GM18909 (cell line): ENCODE results near the gene CKS1B.

ENCODE experiments used
- ATAC-seq: cut with Tn5 transposase; IDR thresholded peaks from one replicate; pipeline ENCODE4 v1.9.1; 2021; ENCODE audit warnings: mild to moderate bottlenecking; ENCODE audit not compliant: unreplicated experiment, poor library complexity

Gene CKS1B

DNA sequence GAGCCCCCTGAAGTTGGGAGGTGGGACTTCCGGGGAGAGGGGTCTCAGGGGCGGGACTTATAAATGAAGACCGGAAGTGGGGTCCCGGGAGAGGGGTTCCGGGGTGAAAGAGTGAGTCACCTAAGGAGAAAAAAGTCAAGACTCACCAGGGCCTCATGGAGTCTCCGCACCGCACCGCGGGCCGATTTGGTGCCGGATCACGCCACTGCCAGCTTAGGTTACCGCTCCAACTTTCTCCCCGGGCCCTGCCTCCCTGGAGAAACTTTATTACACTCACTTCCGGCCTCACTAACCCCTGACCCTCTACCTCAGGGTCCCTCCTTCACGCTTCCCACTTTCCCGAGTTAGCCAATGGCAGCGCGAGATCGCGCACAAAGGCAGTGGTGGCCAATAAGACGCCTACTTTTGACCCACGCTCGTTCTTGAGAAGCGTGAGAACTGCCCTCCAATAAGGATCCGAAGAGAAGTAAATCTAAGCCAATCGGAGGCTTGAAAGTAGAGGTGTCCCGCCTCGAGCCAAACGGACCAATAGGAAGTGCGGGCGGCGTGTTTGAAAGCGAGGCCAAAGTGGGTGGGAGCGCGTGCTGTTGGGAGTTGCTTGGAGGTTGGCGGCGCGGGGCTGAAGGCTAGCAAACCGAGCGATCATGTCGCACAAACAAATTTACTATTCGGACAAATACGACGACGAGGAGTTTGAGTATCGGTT is at the start of gene CKS1B:
CKS1B (plus strand) TSS at position 580 of the 706 bp plus-strand sequence; CDS start at position 645, 65 bp downstream.
- peak; percentile 77 for ATAC-seq

DNA sequence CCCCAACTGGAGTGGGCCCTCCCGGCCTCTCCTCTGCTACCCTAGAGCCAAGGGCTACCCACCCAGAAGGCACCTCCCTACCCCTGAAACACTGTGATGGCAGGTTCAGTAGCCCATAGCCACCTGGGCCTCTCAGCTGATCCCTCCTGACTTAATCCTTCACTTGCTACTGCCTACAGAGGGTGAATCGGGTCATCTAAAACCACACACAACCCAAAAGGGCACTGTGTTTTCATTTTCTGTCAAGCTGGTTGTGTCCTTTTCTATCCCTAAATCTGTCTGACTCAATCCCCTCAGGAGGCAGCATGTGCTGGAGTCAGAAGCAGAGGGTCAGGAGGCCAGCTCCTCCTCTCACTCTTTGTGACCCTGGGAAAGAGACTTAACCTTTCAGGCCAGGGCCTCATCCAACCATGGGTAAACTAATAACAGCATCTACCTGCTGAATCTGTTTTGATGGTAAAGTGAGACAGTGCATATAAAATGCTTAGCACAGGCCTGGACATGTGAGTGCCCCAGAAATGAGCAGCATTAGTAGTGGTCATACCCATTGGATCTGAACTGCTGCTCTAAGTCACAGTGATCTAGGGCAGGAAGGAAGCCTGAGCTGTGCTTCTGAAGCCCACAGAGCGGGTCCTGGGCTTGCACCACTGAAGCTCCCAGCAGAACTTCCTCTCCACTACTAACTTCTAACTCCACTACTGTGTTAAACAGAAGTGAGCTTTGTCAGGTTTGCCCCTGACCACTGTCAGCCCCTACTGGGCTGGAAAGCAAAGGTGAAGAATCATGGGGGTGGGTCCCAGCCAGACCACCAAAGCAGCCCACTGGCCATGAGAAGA is 48.9 kb upstream of the CKS1B start:
- ATAC-seq, result no peak

DNA sequence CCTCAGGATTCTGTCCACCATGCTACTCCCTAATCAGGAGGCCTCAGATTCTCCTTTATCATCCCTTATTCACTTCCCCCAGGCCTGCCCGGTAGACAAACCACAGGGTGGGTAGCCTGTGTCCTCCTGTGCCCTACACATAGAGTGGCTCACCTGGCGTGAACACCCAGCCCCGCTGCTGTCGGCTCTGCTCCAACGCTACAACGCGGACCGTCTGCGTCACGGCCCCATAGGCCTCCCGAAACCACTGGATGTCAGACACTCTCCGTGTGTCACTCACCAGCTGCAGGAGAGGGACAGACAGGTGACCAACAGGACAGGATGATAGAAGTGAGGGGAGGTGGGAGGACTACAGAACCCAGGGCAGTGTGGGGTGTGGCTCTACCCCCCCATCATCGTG is 48.3 kb upstream of the CKS1B start:
- ATAC-seq, result no peak

DNA sequence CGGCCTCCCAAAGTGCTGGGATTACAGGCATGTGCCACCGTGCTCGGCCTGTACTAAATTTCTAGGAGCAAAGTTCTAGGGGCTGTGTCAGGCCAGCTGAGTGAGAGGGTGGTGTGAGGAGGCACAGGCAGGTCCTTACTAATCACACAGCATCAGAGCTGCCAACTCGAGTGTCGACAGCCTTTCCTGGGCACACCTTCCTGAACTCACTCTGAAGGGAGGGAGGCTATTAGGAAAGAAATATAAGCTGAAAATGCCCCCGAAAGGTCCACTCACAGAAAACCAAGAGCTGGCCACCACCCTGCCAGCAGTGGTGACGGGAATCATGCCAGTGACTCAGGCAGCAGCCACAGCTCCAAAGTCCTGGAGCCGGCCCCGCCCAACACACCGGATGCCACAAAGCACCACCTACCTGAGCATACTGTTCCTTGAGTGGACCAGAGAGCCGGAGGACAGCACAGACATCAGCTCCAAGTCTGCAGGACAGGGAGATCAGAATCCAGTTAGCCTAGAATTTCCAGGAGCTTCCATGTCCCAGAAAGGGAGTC is 42.5 kb upstream of the CKS1B start:
- ATAC-seq, result no peak

DNA sequence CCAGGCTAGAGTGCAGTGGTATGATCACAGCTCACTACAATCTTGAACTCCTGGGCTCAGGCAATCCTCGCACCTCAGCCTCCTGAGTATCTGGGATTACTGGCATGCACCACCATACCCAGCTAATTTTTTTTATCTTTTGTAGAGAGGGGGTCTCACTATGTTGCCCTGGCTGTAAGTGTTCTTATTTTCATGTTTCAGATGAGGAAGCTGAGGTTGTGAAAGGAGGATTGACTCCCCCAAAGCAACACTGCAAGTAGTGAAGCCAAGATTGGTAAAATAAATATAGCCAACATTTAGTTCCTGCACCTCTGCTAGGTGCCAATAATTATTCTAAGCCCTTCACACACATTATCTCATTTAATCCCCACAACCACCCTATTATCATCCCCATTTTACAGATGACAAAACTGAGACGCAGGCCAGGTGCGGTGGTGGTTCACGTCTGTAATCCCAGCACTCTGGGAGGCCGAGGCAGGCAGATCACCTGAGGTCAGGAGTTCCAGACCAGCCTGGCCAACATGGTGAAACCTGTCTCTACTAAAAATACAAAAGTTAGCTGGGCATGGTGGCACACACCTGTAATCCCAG is 40.0 kb upstream of the CKS1B start:
- no peak for ATAC-seq

DNA sequence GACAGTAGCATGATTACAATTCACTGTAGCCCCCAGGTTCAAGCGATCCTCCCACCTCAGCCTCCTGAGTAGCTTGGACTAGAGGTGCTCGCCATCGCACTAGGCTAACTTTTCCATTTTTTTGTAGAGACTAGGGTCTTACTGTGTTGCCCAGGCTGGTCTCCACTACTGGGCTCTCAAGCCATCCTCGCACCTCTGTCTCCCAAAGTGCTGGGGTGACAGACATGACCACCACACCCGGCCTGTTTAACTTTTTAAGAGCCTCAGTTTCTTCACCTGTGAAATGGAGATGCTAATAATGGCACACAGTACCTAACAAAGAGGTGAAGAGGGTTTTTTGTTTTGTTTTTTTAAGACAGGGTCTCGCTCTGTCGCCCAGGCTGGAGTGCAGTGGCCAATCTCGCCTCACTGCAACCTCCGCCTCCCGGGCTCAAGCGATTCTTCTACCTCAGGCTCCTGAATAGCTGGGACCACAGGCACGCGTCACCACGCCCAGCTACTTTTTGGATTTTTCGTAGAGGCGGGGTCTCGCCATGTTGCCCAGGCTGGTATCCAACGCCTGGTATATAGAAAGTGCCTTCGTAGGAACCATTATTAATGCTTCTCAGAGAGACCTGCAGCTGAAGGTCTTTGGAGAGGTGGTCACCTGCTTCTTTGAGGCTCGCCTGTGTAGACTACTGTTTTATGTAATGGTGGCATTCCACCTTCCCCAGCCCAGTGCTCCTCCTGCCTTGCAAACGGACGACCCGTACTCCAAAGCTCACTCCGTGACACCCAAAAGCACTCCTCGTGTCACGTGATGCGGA is 38.5 kb upstream of the CKS1B start:
- no peak for ATAC-seq

DNA sequence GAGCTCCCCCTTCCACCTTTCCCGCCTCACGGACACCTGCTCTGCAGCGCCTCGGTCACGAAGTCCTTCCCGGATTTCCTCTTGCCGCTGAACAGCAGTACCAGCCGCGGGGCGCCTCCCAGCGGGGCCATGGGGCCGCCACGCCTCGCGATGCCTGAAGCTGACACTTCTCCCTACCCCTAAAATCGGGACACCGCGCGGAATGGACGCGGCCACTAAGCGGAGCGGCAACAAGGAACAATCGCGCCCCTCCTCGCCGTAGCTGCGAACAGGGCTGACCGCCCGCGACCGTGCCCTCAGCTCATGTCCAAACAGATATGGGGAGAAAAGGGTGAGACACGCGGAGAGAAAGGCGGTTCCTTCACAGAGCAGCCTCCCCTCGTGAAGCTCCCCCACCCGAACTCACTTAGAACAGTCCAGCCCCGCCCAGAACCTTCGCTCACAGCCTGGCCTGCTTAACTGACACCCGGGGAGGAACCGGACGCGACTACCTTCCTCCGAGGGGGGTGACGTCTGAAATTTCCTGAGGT is 37.9 kb upstream of the CKS1B start, which contains the start of gene PMVK:
PMVK (minus strand) TSS at position 165 of the 530 bp plus-strand sequence; CDS start at position 131, 34 bp downstream.
- ATAC-seq, result peak; percentile 81

DNA sequence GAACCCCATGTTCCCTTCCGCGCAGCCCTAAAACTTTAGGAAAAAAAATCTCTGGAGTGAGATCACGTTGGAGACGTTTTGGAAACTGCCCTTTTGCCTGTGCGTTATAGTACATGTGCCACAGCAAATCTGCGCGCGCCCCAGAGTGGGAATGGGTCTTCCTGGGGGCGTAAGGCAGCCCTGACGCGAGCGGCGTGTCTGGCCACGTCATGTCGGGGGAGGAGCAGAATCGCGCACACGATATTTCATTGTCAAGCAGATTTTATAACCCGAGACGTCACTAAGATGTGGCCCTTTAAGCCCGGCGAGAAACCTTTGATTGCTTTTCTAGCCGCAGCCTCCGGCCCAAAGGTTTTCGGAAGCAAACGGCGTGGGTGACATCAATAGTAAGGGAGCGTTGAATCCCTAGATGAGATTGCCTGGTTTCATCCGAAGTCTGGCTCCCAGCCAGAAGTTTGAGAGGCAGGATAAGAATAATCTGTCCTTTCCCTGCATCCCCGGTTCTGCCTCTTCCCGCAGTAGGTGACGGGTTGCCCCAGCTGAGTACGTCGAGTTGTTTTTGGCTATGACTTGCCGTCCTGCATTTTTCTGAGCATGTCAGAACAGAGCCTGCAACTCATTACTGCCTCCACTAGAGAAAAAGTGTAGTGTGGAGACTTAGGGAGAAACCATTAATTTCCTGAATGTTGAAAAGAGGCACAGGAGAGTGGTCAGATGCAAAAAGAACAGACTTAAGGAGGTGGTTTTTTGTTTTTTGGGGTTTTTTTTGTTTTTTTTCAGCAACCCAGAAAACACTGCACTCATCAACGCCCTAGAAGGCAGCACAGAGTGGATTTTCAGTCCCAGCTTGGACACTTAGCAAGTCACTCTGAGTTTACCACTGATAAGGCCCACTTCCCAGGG is 37.1 kb upstream of the CKS1B start:
- ATAC-seq, result peak; percentile 64

DNA sequence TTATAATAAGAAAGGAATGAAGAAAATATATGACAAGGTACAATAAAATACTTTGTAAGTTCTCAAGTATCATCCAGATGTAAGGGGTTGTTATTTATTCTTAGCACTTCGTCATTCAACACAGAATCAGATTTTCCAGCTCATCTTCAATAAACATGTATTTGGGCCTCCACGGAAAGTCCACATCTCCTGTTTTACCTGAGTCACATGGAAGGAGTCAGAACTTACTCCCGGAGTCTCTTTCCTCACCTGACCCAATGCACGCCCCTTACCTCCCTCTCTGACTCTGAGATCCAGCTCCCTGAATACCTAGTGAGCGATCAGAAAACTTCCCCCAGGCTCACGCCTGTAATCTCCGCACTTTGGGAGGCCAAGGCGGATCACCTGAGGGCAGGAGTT is 36.5 kb upstream of the CKS1B start:
- ATAC-seq, result no peak

DNA sequence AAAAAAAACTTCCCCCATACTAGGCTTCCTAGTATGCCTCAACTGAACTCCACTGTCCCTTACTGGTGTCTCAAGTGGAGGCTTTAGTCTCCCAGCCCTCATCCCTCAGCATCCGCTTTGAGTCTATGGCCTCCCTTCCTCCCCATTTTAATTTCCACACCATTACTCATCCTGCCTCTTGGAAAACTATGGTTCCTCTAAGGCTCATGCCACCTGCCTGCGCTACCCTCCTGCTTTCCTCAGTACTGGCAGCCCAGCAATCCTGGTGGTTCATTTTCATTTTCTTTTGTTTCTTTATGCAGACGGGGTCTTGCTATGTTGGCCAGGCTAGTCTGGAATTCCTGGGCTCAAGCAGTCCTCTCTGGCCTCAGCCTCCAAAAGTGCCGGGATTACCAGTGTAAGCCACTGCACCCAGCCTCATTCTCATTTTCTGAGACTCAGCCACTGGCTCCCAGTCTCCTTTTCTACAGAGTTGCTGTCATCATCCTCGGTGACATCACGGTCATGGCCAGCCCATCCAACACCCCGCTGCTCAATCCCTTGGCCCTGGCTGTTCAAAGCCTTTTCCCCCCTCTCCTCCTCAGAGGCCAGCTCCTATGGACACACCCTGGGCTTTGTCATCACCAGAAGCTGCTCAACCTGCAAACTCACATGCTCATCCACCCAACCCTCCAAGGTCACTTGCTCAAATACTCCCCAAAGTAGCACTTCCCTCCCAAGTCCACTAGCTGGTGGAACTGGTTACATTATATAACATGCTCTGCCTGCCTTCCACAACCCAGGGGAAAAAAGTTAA is 35.7 kb upstream of the CKS1B start:
- ATAC-seq, result no peak

DNA sequence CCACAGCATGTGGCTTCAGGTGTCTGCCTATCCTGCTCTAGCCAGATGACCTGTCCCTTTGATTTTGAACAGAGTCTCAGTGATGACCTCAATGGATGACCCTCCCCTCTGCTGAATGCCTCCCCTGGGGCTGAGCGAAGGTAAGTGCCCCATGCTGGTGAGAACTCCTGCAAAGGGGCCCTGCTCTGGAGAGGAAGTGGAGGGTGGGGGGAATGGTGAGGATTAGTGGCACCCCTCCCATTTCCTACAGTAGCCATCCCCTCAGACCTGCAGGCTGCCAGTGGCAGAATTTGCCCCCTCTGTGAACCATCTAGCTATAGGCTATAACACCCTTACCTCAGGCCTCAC is 34.3 kb upstream of the CKS1B start:
- ATAC-seq, result no peak

DNA sequence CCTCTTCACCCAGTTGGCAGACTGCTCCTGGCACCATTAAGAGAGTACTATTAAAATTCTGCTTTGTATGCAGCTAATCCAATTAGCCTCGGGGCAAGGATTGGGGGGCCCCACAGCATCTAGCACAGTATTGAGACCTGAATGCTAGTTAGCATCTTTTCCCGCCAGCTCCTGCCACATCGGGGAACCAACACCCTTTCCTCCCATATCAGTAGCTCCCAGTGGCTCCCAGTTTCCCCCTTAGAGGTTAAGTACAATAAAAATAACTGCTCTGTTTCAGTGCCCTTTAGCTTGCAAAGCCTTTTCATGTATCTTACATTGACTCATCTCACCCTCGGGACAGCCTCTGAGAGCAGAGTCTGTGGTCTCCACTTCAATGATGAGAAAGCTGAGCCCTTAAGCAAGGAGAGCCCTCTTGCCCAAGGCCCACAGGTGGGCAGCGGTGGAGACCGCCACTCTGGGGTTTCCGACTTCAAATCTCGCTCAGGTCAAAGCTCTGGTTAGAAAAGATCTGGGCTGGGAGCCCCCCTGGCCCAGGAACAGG is 33.8 kb upstream of the CKS1B start:
- no peak for ATAC-seq

DNA sequence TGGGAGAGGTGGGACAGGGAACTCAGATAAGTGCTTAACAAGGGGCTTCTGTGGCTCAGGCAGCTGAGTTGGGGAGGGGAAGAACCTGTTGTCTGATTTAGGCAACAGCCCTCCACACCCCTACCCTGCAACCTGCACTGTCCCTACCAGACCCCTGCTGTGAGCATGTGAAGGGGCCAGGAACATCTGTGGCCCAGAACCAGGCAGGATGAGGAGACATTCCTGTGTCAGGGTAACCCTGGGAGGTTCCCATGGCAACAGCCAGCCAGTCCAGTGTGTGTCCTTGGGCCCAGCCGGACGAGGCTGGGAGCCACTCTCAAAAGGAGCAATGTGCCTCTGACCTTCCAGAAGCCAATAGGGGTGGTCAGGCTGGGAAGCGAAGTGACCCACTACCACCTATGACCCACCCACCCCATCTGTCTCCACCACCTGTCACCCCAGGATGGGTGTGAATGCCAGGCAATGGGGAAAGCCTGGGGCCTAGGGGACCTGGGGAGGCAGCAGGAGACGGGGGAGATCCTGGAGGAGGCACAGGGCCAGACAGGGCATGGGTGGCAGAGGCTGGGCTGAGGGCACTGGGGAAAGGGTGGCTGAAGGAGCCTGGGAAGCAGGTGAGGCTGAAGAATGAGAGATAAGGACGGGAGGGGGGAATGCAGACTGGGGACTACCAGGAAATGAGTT is 33.0 kb upstream of the CKS1B start:
- no peak for ATAC-seq

DNA sequence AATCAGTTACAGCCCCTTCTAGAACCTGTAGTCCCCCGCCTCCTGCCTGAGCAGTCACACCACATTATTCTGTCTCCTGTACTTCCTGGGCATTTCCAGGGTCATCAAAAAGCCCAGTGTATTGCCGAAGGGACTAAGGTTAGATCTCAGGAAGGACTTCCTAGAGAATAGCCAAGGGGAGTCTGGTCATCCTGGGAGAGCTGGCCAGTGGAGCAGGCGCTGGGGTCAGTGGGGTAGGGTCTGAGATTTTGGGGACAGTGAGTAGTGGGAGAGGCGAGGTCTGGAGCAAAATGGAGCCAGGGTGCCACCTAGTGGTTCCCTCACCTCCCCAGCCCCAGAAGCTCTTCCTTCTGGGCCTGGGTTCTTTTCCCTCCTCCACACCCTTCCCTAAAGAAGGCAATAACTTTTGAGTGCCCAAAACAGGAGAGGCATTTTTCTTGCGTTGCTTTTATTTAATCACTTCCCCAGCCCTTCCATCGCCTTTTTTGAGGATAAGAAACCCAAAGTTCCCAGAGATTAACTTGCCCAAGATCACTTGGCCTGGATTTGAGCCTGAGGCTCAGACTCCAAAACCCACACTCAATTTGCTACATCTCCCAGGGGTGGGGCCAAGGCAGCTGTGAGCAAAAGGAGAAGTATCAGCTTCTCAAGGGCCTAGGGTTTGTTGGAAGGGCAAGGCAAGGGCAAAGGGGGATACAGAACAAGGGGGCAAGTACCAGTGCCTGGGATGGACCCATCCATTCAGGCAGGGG is 30.7 kb upstream of the CKS1B start:
- no peak for ATAC-seq

DNA sequence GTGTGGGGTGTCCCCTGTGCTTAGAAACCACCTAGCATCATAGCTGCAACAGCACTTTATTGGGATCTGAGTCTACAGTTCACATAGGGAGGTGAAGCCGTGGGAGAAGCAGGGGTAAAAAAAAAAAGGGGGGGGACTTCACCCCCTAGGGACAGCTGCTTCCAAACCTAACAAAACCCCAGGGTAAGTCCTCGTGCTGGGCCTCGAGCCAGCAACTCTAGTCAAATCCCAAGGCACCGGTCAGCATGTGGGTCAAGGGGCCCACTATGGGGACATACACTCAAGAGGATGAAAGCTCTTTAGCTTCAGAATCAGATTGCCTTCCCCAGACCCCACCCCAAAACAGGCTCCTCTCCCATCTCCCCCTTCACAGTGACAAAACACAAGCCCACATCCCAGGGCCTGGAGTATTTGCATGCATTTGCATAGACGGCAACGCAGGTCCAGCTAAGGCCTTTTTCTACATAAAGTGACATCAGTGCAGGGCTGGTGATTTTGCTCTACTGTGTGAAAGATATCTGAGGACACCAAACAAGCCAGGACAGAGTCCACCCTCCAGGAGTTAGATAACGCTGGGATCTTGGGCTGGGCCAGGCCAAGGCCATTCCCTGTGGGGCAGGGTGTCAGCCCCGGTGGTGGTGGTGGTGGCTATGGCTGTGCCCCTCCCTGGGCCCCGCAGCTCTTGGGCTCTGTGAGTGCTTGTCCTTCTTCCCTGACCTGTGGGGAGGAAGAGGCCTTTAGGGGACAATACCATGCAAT is 29.9 kb upstream of the CKS1B start:
- ATAC-seq, result no peak
